ENCODE results near the gene NKAIN1. TPM values are rescaled to one million over a fixed set of nuclear protein-coding genes. Genes with fewer than 3 reads are reported as not detected.
"Not testable (repeated sequence)": the region's sequence is repeated elsewhere in the genome, so short reads cannot be mapped to it uniquely, and the experiment has no call there.

Gene NKAIN1
- total RNA-seq = not detected

- H3K4me1 Mint-ChIP-seq (ENCODE audit: low read depth) = peaks cover 10% of the 10 kb centered on the region
- peak within 1 kb of the TSS; percentile 28 for H3K4me3 Mint-ChIP-seq
- CTCF ChIA-PET = no interaction called here
- H3K27me3 Mint-ChIP-seq (ENCODE audit: low read depth) = peaks cover 35% of the 10 kb centered on the region
- H3K9me3 Mint-ChIP-seq = no peaks in the 10 kb centered on the region
- no peak within 1 kb of the TSS for H3K27ac Mint-ChIP-seq
- intact Hi-C loops (cut with micrococcal nuclease) = no loop called here
- no peak for DNase-seq
- no peaks in the 10 kb centered on the region for H3K36me3 Mint-ChIP-seq (ENCODE audit: low read depth)
Measured at GRCh38 chr1:31239653-31240241, at the start of gene NKAIN1. NKAIN1 (minus strand) TSS chr1:31239887; CDS start chr1:31239547, 340 bp downstream.

- intact Hi-C loops (cut with micrococcal nuclease) = no loop called here
- Mint-ChIP-seq H3K27ac (no peak overlapping the region), H3K9me3 (no peaks in the 10 kb centered on the region), H3K4me1 (ENCODE audit: low read depth) (peaks cover 5% of the 10 kb centered on the region), H3K36me3 (ENCODE audit: low read depth) (peaks cover 33% of the 10 kb centered on the region), H3K27me3 (ENCODE audit: low read depth) (no peaks in the 10 kb centered on the region), H3K4me3 (no peak overlapping the region)
- CTCF ChIA-PET = no interaction called here
- DNase-seq = no peak
Measured at GRCh38 chr1:31289021-31289420, 49.3 kb upstream of the NKAIN1 start.

- CTCF ChIA-PET; H3K27me3 Mint-ChIP-seq (ENCODE audit: low read depth); H3K9me3 Mint-ChIP-seq; H3K27ac Mint-ChIP-seq; H3K4me1 Mint-ChIP-seq (ENCODE audit: low read depth); intact Hi-C loops (cut with micrococcal nuclease); DNase-seq; H3K4me3 Mint-ChIP-seq: not testable (repeated sequence)
- H3K36me3 Mint-ChIP-seq (ENCODE audit: low read depth) = peaks cover 32% of the 10 kb centered on the region
Measured at GRCh38 chr1:31287791-31288190, 48.1 kb upstream of the NKAIN1 start.

DNA sequence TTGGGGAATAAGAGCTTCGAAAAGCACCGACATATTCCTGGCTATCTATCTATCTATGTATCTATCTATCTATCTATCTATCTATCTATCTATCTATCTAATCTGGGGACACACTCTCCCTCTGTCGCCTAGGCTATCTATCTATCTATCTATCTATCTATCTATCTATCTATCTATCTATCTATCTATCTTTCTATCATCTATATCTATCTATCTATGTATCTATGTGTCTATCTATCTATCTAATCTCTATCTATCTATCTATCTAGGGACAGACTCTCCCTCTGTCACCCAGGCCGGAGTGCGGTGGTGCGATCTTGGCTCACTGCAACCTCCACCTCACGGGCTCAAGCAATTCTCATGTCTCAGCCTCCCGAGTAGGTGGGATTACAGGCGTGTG, 42.7 kb upstream of the NKAIN1 start:
- H3K9me3 Mint-ChIP-seq; H3K27ac Mint-ChIP-seq; DNase-seq; H3K27me3 Mint-ChIP-seq (ENCODE audit: low read depth); intact Hi-C loops (cut with micrococcal nuclease); H3K4me3 Mint-ChIP-seq; H3K4me1 Mint-ChIP-seq (ENCODE audit: low read depth): not testable (repeated sequence)
- H3K36me3 Mint-ChIP-seq (ENCODE audit: low read depth) = peaks cover 36% of the 10 kb centered on the region
- CTCF ChIA-PET = interaction anchor here (0.6 kb wide), 1 partner anchor 267 kb away, joined by 3 read pairs; no protein-coding TSS in a partner anchor

GRCh38 chr1:31273619-31274018, 33.9 kb upstream of the NKAIN1 start:
- Mint-ChIP-seq H3K36me3 (ENCODE audit: low read depth) (peaks cover 34% of the 10 kb centered on the region), H3K9me3 (no peaks in the 10 kb centered on the region), H3K4me1 (ENCODE audit: low read depth) (peaks cover 4% of the 10 kb centered on the region), H3K27me3 (ENCODE audit: low read depth) (no peaks in the 10 kb centered on the region), H3K27ac (no peak overlapping the region), H3K4me3 (no peak overlapping the region)
- CTCF ChIA-PET = interaction anchor here (0.6 kb wide), 1 partner anchor 179 kb away, joined by 3 read pairs; no protein-coding TSS in a partner anchor
- no peak for DNase-seq
- intact Hi-C loops (cut with micrococcal nuclease) = no loop called here

DNA sequence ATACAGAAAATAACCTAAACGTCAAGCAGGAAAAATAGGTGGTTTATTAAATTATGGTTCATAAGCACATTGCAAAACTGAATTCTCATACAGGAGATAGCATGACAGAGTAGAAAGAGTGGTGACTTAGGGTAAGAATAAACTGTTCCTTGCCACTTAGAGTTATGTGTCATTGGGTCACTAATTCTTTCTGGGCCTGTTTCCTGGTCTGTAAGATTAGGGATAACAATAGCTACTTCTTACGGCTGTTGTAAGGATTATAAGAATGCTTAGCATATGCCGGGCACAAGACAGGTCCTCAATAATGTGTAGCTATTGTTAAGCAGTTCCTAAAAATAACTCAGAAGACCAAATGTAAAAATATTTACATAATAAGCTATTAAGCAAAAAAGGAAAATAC, 32.7 kb upstream of the NKAIN1 start:
- no peaks in the 10 kb centered on the region for H3K27me3 Mint-ChIP-seq (ENCODE audit: low read depth)
- no peaks in the 10 kb centered on the region for H3K9me3 Mint-ChIP-seq
- H3K4me3 Mint-ChIP-seq = no peak overlapping the region
- CTCF ChIA-PET = no interaction called here
- H3K27ac Mint-ChIP-seq = no peak overlapping the region
- peaks cover 33% of the 10 kb centered on the region for H3K36me3 Mint-ChIP-seq (ENCODE audit: low read depth)
- intact Hi-C loops (cut with micrococcal nuclease) = no loop called here
- H3K4me1 Mint-ChIP-seq (ENCODE audit: low read depth) = peaks cover 2% of the 10 kb centered on the region
- no peak for DNase-seq

- Mint-ChIP-seq H3K36me3 (ENCODE audit: low read depth) (peaks cover 38% of the 10 kb centered on the region), H3K9me3 (no peaks in the 10 kb centered on the region), H3K4me1 (ENCODE audit: low read depth) (no peaks in the 10 kb centered on the region), H3K27ac (no peak overlapping the region), H3K27me3 (ENCODE audit: low read depth) (no peaks in the 10 kb centered on the region), H3K4me3 (no peak overlapping the region)
- intact Hi-C loops (cut with micrococcal nuclease) = no loop called here
- DNase-seq = no peak
- CTCF ChIA-PET = no interaction called here
Measured at GRCh38 chr1:31266547-31266946, 26.9 kb upstream of the NKAIN1 start.

- Mint-ChIP-seq H3K27me3 (ENCODE audit: low read depth) (no peaks in the 10 kb centered on the region), H3K9me3 (no peaks in the 10 kb centered on the region), H3K27ac (no peak overlapping the region), H3K4me1 (ENCODE audit: low read depth) (no peaks in the 10 kb centered on the region), H3K4me3 (no peak overlapping the region), H3K36me3 (ENCODE audit: low read depth) (peaks cover 38% of the 10 kb centered on the region)
- intact Hi-C loops (cut with micrococcal nuclease) = no loop called here
- CTCF ChIA-PET = interaction anchor here (1.3 kb wide), 1 partner anchor 14 kb away, joined by 5 read pairs; no protein-coding TSS in a partner anchor
- no peak for DNase-seq
Measured at GRCh38 chr1:31264790-31265386, 25.2 kb upstream of the NKAIN1 start.

DNA sequence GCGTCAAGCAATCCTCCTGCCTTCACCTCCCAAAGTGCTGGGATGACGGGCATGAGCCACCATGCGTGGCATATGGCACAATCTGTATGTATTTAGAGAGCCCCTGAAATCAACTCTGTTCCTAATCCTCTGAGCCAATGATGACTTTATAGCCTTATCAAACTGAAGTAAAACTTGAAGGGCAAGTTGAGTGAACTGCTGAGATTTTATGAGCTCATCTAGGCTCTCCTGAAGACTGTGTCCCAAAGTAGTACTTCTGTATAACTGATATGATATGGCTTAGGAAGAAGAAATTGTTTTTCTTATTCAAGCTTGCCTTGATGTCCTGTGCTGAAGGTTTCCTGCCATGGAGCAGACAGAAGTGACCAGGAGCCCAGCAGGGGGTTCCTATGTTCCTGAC, 23.7 kb upstream of the NKAIN1 start:
- DNase-seq = no peak
- CTCF ChIA-PET = interaction anchor here (0.7 to 1.3 kb wide), 2 partner anchors 15 to 100 kb away, joined by 3 to 5 read pairs; no protein-coding TSS in a partner anchor
- Mint-ChIP-seq H3K4me1 (ENCODE audit: low read depth) (no peaks in the 10 kb centered on the region), H3K9me3 (no peaks in the 10 kb centered on the region), H3K27ac (no peak overlapping the region), H3K36me3 (ENCODE audit: low read depth) (peaks cover 42% of the 10 kb centered on the region), H3K27me3 (ENCODE audit: low read depth) (no peaks in the 10 kb centered on the region), H3K4me3 (no peak overlapping the region)
- intact Hi-C loops (cut with micrococcal nuclease) = no loop called here

DNA sequence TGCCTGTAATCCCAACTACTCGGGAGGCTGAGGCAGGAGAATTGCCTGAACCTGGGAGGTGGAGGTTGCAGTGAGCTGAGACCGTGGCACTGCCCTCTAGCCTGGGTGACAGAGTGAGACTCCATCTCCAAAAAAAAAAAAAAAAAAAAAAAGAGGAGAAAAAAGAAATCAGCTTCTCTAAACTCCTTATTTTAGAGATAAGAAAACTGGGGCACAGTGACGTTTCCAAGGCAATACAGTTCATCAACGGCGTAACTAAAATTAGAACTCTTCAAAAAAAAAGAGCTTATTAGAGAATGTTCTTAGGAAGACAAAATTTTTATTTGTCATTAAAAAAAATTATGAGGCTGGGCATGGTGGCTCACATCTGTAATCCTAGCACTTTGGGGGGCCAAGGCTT, 22.7 kb upstream of the NKAIN1 start:
- H3K27ac Mint-ChIP-seq; H3K4me3 Mint-ChIP-seq; H3K27me3 Mint-ChIP-seq (ENCODE audit: low read depth); H3K4me1 Mint-ChIP-seq (ENCODE audit: low read depth); DNase-seq; H3K9me3 Mint-ChIP-seq; intact Hi-C loops (cut with micrococcal nuclease): not testable (repeated sequence)
- CTCF ChIA-PET = interaction anchor here (0.6 kb wide), 1 partner anchor 52 kb away, joined by 6 read pairs; no protein-coding TSS in a partner anchor
- H3K36me3 Mint-ChIP-seq (ENCODE audit: low read depth) = peaks cover 43% of the 10 kb centered on the region

- CTCF ChIA-PET = no interaction called here
- Mint-ChIP-seq H3K4me1 (ENCODE audit: low read depth) (no peaks in the 10 kb centered on the region), H3K27me3 (ENCODE audit: low read depth) (no peaks in the 10 kb centered on the region), H3K36me3 (ENCODE audit: low read depth) (peaks cover 38% of the 10 kb centered on the region), H3K9me3 (no peaks in the 10 kb centered on the region), H3K4me3 (no peak overlapping the region), H3K27ac (no peak overlapping the region)
- intact Hi-C loops (cut with micrococcal nuclease) = no loop called here
- no peak for DNase-seq
Measured at GRCh38 chr1:31261916-31262315, 22.2 kb upstream of the NKAIN1 start.

GRCh38 chr1:31259746-31260145, 20.1 kb upstream of the NKAIN1 start:
- peaks cover 33% of the 10 kb centered on the region for H3K36me3 Mint-ChIP-seq (ENCODE audit: low read depth)
- no peaks in the 10 kb centered on the region for H3K9me3 Mint-ChIP-seq
- H3K4me3 Mint-ChIP-seq = no peak overlapping the region
- intact Hi-C loops (cut with micrococcal nuclease) = no loop called here
- H3K27me3 Mint-ChIP-seq (ENCODE audit: low read depth) = no peaks in the 10 kb centered on the region
- H3K27ac Mint-ChIP-seq = no peak overlapping the region
- DNase-seq = no peak
- no peaks in the 10 kb centered on the region for H3K4me1 Mint-ChIP-seq (ENCODE audit: low read depth)
- CTCF ChIA-PET = interaction anchor here (0.6 kb wide), 1 partner anchor 36 kb away, joined by 4 read pairs; no protein-coding TSS in a partner anchor

DNA sequence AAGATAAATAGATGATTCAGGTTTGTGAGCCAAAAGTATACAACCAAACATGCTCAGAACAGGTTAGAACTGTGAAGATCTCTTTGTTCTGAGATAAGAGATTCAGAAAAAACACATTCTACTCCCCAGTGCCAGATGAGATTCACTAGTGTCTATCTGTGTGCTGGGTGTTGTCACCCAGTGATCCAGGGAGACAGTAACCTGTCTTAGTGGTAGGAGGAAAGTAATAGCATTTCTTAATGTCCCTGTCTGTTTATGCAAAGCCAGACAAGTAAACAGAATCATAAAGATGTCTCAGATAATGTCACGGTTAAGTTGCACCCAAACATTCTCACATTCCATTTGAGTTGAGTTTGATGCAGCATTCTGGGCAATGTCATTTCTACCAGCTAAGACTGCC, 18.9 kb upstream of the NKAIN1 start:
- intact Hi-C loops (cut with micrococcal nuclease) = no loop called here
- no peaks in the 10 kb centered on the region for H3K9me3 Mint-ChIP-seq

More for the DNA sequence above, 18.9 kb upstream of the NKAIN1 start:
- no peak overlapping the region for H3K4me3 Mint-ChIP-seq
- H3K27me3 Mint-ChIP-seq (ENCODE audit: low read depth) = no peaks in the 10 kb centered on the region
- peaks cover 26% of the 10 kb centered on the region for H3K36me3 Mint-ChIP-seq (ENCODE audit: low read depth)
- no peak for DNase-seq
- CTCF ChIA-PET = no interaction called here
- no peaks in the 10 kb centered on the region for H3K4me1 Mint-ChIP-seq (ENCODE audit: low read depth)
- no peak overlapping the region for H3K27ac Mint-ChIP-seq

All from activated naive CD4-positive, alpha-beta T cell treated with anti-CD3 and anti-CD28 coated beads for 36 hours (primary cell).